ENCODE measurements around the gene TMED10.

- TF ChIP-seq CTCF (IDR thresholded peaks at IDR 0.05) = no peak
- TF ChIP-seq POLR2A (IDR thresholded peaks at IDR 0.05) = no peak
These were observed 29.2 kb upstream of the TMED10 start for GRCh38 chr14:75205591-75205990.

Measured in right lobe of liver (tissue), 4 donors.